Parathyroid adenoma (tissue), 2 donors: ENCODE measurements around the gene TMEM88.

Experiments used
- H2AFZ ChIP-seq: fragments of 300-600 bp; sonication (generic); one replicate; pipeline ENCODE4 v1.7.0; 2017; ENCODE audit warnings: antibody characterized with exemption, mild to moderate bottlenecking
- H3K27ac ChIP-seq: fragments of 300-600 bp; sonication (generic); one replicate; pipeline ENCODE4 v1.7.0; 2017
- H3K27me3 ChIP-seq: fragments of 300-600 bp; sonication (generic); one replicate; pipeline ENCODE4 v1.7.0; 2017; ENCODE audit warnings: low read length; ENCODE audit not compliant: control insufficient read depth, insufficient read depth
- H3K36me3 ChIP-seq: fragments of 300-600 bp; sonication (generic); one replicate; pipeline ENCODE4 v1.7.0; 2017; ENCODE audit warnings: low read length; ENCODE audit not compliant: control insufficient read depth, insufficient read depth
- H3K4me1 ChIP-seq: fragments of 300-600 bp; sonication (generic); one replicate; pipeline ENCODE4 v1.7.0; 2017; ENCODE audit warnings: control low read depth
- H3K4me2 ChIP-seq: fragments of 300-600 bp; sonication (generic); one replicate; pipeline ENCODE4 v1.7.0; 2017; ENCODE audit warnings: low read length
- H3K4me3 ChIP-seq: fragments of 300-600 bp; sonication (generic); one replicate; pipeline ENCODE4 v1.7.0; 2017; ENCODE audit warnings: low read depth, low read length
- H3K79me2 ChIP-seq: fragments of 300-600 bp; sonication (generic); one replicate; pipeline ENCODE4 v1.7.0; 2017; ENCODE audit warnings: control low read depth
- H3K9ac ChIP-seq: fragments of 300-600 bp; sonication (generic); one replicate; pipeline ENCODE4 v1.7.0; 2017; ENCODE audit warnings: mild to moderate bottlenecking
- H3K9me3 ChIP-seq: fragments of 300-600 bp; sonication (generic); one replicate; pipeline ENCODE4 v1.7.0; 2017; ENCODE audit warnings: low read length; ENCODE audit not compliant: control insufficient read depth
- CTCF ChIP-seq: fragments of 300-600 bp; sonication (generic); IDR thresholded peaks from one replicate; pipeline ENCODE4 v1.7.0; 2017; ENCODE audit warnings: antibody characterized with exemption, mild to moderate bottlenecking
- donor health status: primary hyperparathyroidism.

The TMEM88 gene

GRCh38 chr17:7846063-7846735 is 8.7 kb upstream of the TMEM88 start:
- no peak overlapping the region for H3K27ac ChIP-seq
- no peak overlapping the region for H3K4me3 ChIP-seq
- H3K79me2 ChIP-seq: peaks cover 3% of the 10 kb centered on the region
- H3K9ac ChIP-seq: no peak overlapping the region
- no peak overlapping the region for H2AFZ ChIP-seq
- peaks cover 6% of the 10 kb centered on the region for H3K4me1 ChIP-seq
- no peaks in the 10 kb centered on the region for H3K9me3 ChIP-seq
- H3K27me3 ChIP-seq: no peaks in the 10 kb centered on the region
- H3K36me3 ChIP-seq: no peaks in the 10 kb centered on the region
- TF ChIP-seq CTCF: no peak
- H3K4me2 ChIP-seq: no peak overlapping the region

GRCh38 chr17:7846765-7847661 is 7.9 kb upstream of the TMEM88 start:
- no peaks in the 10 kb centered on the region for H3K36me3 ChIP-seq

GRCh38 chr17:7848131-7848579 is 6.7 kb upstream of the TMEM88 start:
- no peaks in the 10 kb centered on the region for H3K27me3 ChIP-seq
- no peaks in the 10 kb centered on the region for H3K9me3 ChIP-seq
- no peaks in the 10 kb centered on the region for H3K36me3 ChIP-seq
- peaks cover 13% of the 10 kb centered on the region for H3K4me1 ChIP-seq
- no peak overlapping the region for H3K4me3 ChIP-seq
- H3K4me2 ChIP-seq: no peak overlapping the region
- no peak for TF ChIP-seq CTCF
- H3K9ac ChIP-seq: no peak overlapping the region
- no peak overlapping the region for H3K27ac ChIP-seq
- H2AFZ ChIP-seq: no peak overlapping the region
- H3K79me2 ChIP-seq: peaks cover 3% of the 10 kb centered on the region

More at GRCh38 chr17:7846765-7847661, 7.9 kb upstream of the TMEM88 start:
- H3K4me1 ChIP-seq: peaks cover 12% of the 10 kb centered on the region
- H2AFZ ChIP-seq: no peak overlapping the region
- H3K79me2 ChIP-seq: peaks cover 3% of the 10 kb centered on the region
- H3K27ac ChIP-seq: no peak overlapping the region
- TF ChIP-seq CTCF: no peak
- H3K9ac ChIP-seq: no peak overlapping the region
- H3K9me3 ChIP-seq: no peaks in the 10 kb centered on the region
- no peaks in the 10 kb centered on the region for H3K27me3 ChIP-seq
- no peak overlapping the region for H3K4me3 ChIP-seq
- no peak overlapping the region for H3K4me2 ChIP-seq

- Histone ChIP-seq H3K27me3 (no peaks in the 10 kb centered on the region), H3K36me3 (no peaks in the 10 kb centered on the region), H3K9ac (no peak overlapping the region), H3K27ac (no peak overlapping the region), H3K9me3 (no peaks in the 10 kb centered on the region), H3K4me2 (no peak overlapping the region), H2AFZ (no peak overlapping the region), H3K4me1 (peaks cover 13% of the 10 kb centered on the region), H3K79me2 (peaks cover 3% of the 10 kb centered on the region), H3K4me3 (no peak overlapping the region)
- no peak for TF ChIP-seq CTCF
Observed at GRCh38 chr17:7848739-7849129, 6.1 kb upstream of the TMEM88 start.
